Coronary artery (tissue), 2 donors: ENCODE data around the gene FHAD1.

Source experiments
- DNase-seq: peaks from one replicate; pipeline ENCODE4 v3.0.0-alpha.2; 2017; ENCODE audit warnings: low spot score
- H3K27ac ChIP-seq, 2 donors: fragments of 200-600 bp; sonication (generic); one replicate each; pipeline ENCODE4 v1.5.1; 2016 to 2019
- H3K4me3 ChIP-seq: fragments of 200-600 bp; sonication (generic); 2 replicates; pipeline ENCODE4 v1.5.1; 2016; ENCODE audit warnings: mild to moderate bottlenecking, moderate library complexity
- CTCF ChIP-seq: fragments of 200-600 bp; sonication (generic); IDR thresholded peaks from one replicate; pipeline ENCODE4 v1.5.1; 2019; ENCODE audit warnings: antibody characterized with exemption

The FHAD1 gene

GRCh38 chr1:15218287-15219279 is 28.4 kb upstream of the FHAD1 start:
- TF ChIP-seq CTCF = no peak
- Histone ChIP-seq H3K4me3 (no peak overlapping the region), H3K27ac (peak overlapping the region in 1 of 2 donors; percentile 7)
- no peak for DNase-seq

- H3K27ac ChIP-seq = peak overlapping the region in 1 of 2 donors; percentile 7
- no peak for TF ChIP-seq CTCF
- no peak for DNase-seq
- H3K4me3 ChIP-seq = no peak overlapping the region
These were observed 27.6 kb upstream of the FHAD1 start for GRCh38 chr1:15219280-15220023.

- no peak for TF ChIP-seq CTCF
- no peak for DNase-seq
- no peak overlapping the region for H3K27ac ChIP-seq
- no peak overlapping the region for H3K4me3 ChIP-seq
These were observed 27.0 kb upstream of the FHAD1 start for GRCh38 chr1:15220024-15220392.

GRCh38 chr1:15220825-15221431 is 26.1 kb upstream of the FHAD1 start:
- no peak for TF ChIP-seq CTCF
- no peak for DNase-seq
- H3K27ac ChIP-seq = no peak overlapping the region
- no peak overlapping the region for H3K4me3 ChIP-seq

GRCh38 chr1:15222653-15223303 is 24.2 kb upstream of the FHAD1 start:
- DNase-seq = no peak
- no peak overlapping the region for H3K4me3 ChIP-seq
- no peak overlapping the region for H3K27ac ChIP-seq
- no peak for TF ChIP-seq CTCF

- no peak for TF ChIP-seq CTCF
- DNase-seq = no peak
- no peak overlapping the region for H3K27ac ChIP-seq
- H3K4me3 ChIP-seq = no peak overlapping the region
These were observed 22.7 kb upstream of the FHAD1 start for GRCh38 chr1:15224259-15224869.
